Activated CD8-positive, alpha-beta memory T cell treated with anti-CD3 and anti-CD28 coated beads, Interleukin-2, amount 50 U/mL, for 24 hours (primary cell): ENCODE data around the gene HS2ST1.
"Not testable (repeated sequence)": the region's sequence is repeated elsewhere in the genome, so short reads cannot be mapped to it uniquely, and the experiment has no call there.

Experiments used
- DNase-seq: peaks from one replicate; pipeline ENCODE4 v3.0.0-alpha.2; 2020; ENCODE audit errors: extremely low read depth

The HS2ST1 gene

DNA sequence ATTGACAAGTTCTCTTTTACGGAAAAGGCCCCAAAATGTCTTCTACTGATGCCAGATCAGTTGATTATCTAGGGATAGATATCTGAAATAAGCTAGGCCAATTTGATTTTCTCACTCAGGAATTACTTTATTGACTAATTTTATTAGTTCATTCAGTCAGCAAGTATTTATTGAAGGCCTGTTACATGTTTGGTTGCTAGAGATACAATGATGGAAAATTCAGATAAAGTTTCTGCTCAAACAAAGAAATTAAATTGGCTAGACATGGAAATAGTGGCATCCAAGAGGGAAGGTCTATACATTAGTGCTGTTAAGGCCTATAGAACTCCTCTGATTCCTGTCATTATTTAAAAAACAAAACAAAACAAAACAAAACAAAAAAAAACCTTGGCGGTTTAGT is 56.5 kb downstream of the HS2ST1 start:
- DNase-seq = no peak

DNA sequence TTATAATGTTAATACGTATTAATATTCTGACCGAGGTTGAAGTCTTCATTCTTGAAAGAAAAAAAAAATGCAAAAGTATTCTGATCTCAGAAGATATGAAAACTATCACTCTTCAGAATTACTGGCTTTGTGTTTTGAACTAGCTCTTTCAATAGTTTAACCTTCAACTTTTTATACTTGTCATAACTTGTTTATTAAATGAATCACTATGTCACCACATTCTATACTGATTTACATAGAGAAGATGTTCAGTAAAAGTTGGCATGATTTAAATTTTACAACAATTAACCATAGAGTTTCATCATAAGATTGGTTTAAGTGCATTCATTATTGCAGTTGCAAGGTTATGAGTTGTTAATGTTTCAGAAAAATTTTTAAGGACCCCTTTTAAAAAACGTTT is 57.3 kb downstream of the HS2ST1 start:
- no peak for DNase-seq

DNA sequence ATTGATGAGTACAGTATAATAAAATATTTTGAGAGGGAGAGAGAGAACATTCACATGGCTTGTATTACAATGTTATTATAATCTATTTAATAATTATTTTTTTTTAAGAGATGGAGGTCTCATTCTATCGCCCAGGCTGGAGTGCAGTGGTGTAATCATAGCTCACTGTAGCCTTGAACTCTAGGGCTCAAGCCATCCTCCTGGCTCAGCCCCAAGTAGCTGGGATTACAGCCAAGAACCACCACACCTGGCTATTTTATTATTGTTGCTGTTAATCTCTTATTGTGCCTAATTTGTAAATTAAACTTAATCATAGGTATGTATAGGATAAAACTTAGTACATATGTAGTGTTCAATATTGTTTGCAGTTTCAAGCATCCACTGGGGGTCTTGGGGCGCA is 57.8 kb downstream of the HS2ST1 start:
- DNase-seq = no peak

DNA sequence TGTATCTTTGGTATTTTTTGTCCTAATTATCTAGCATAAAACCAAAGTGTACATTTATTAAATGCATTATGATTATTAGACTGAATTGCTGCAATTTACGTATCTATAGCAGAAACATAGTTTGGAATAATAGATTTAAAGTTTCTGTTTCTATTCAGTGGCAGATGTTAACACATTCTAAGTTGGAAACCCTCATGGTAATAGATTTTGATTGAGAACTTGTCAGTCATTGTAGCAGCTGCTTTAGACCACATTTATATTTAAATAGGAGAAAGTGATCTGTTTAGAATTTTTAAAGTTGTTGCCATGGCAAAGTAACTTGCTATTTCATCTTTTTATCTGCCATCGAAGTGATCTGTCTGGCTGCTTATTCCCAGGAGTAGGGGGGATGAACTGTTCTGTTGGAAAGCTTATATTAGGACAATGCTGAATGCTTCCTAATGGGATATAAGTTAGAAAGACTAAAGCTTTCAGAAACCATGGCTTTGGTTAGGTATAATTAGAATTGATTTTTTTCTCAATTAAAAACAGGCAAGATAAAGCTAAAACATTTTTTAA is 61.6 kb downstream of the HS2ST1 start:
- no peak for DNase-seq

DNA sequence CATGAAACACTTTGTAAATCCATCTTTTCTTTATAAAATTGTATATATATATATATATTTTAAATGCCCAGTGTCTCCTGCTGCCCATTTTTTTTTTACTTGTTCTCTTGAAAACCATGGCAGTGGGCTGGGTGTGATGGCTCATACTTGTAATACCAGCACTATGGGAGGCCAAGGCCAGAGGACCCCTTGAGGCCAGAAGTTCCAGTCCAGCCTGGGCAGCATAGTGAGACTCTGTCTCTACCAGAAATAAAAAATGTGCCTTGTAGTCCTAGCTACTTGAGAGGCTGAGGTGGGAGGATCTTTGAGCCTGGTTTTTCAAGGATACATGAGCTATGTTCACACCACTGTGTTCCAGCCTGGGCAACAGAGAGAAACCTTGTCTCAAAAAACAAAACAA is 62.2 kb downstream of the HS2ST1 start:
- DNase-seq = no peak

DNA sequence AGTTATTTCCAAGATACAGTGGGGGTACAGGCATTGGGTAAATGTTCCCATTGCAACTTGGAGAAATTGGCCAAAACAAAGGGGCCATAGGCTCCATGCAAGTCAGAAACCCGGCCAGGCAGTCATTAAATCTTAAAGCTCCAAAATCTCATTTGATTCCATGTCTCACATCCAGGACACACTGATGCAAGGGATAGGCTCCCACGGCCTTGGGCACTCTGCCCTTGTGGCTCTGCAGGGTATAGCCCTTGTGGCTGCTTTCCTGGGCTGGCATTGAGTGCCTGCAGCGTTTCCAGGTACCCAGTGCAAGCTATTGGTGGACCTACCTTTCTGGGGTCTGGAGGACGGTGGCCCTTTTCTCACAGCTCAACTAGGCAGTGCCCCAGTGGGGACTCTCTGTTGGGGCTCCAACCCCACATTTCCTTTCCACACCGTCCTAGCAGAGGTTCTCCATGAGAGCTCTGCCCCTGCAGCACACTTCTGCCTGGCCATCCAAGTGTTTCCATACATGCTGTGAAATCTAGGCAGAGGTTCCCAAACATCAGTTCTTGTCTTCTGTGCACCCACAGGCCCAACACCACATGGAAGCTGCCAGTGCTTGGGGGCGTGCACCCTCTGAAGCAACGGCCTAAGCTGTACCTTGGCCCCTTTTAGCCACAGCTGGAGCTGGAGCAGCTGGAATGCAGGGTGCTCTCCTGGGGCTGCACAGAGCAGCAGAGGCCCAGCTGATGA is 67.2 kb downstream of the HS2ST1 start:
- no peak for DNase-seq

DNA sequence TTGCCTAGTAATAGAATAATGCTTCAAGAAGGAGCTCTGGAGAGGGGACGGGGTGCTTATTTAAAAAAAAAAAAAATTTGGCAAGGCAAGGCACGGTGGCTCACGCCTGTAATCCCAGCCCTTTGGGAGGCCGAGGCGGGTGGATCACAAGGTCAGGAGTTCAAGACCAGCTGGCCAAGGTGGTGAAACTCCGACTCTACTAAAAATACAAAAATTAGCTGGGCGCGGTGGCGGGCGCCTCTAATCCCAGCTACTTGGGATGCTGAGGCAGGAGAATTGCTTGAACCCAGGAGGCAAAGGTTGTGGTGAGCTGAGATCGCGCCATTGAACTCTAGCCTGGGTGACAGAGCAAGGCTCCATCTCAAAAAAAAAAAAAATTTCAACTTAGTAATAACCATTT is 69.2 kb downstream of the HS2ST1 start:
- not testable (repeated sequence) for DNase-seq

DNA sequence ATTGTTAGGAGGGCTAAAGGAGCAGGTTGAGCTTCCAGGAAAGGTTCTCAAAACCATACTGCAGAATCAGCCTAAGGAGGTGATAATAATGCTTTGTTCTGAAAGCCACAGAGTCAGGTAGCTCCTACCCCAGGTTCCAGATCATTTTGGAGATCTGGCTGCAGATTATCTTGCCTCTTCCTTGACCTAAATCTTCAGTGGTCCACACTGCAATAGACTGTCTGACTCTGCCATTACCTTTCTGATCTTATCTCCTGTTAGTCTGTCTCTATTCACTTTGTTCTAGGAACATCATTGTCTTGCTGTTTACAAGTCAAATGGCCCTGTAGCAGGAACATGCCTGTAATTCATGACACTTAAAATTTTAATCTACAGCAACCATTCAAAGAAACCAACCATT is 73.0 kb downstream of the HS2ST1 start:
- DNase-seq = no peak

DNA sequence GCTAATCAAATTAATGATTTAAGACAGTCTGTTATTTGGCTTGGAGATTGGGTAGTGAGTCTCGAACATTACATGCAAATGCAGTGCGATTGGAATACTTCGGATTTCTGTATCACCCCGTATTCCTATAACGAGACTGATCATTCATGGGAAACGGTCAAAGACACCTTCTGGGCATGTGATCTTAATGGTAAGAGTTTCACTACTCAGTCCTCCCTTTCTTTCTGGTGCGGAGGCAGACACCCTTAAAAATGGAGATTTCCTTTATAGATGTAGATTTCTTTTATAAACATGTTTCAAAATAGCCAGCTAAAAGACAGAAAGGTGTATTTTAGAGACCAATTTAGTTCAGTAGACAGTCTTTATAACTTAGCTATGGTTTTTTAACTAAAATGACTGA is 74.4 kb downstream of the HS2ST1 start:
- no peak for DNase-seq

DNA sequence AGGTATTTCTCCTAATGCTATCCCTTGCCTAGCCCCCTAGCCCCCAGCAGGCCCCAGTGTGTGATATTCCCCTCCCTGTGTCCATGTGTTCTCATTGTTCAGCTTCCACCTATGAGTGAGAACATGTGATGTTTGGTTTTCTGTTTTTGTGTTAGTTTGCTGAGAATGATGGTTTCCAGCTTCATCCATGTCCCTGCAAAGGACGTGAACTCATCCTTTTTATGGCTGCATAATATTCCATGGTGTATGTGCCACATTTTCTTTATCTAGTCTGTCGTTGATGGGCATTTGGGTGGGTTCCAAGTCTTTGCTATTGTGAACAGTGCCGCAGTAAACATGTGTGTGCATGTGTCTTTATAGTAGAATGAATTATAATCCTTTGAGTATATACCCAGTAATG is 75.3 kb downstream of the HS2ST1 start:
- DNase-seq = not testable (repeated sequence)

DNA sequence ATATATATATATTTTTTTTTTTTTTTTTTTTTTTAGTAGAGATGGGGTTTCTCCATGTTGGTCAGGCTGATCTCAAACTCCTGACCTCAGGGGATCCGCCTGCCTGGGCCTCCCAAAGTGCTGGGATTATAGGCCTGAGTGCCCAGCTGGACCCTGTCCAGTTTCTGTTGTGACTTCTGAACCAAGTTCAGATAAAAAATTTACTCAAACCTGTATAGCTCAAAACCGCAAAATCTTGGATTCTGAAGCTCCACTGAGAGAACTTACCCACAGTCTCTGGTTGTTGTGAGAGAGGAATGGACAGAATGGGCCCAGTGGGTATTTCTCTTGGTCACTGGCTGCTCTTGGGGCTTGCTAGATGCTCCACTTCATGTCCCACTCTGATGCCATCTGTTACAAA is 76.4 kb downstream of the HS2ST1 start:
- DNase-seq = no peak

DNA sequence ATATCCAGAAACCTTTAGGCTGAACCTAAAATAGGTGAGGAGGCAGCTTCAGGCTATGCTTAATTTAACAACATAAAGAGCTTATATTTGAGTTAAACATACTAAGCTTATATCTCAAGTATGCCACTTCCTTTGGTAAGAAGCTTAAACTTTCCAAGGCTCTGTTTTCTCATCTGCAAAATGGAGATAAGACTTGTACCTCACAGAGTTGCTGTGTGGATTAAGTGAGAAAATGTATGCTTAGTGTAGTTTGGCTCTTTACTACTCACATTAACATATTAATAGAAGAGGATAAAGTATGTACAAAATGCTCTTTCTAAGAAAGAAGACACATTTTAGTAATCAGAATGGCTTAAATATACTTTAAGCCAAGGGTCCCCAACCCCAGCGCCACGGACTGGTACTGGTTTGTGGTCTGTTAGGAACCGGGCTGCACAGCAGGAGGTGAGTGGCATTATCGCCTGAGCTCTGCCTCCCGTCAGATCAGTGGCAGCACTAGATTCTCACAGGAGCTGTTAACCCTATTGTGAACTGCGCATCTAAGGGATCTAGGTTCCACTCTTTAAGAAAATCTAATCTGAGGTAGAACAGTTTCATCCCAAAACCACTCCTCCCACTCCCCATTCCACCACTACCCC is 77.2 kb downstream of the HS2ST1 start:
- DNase-seq = no peak

DNA sequence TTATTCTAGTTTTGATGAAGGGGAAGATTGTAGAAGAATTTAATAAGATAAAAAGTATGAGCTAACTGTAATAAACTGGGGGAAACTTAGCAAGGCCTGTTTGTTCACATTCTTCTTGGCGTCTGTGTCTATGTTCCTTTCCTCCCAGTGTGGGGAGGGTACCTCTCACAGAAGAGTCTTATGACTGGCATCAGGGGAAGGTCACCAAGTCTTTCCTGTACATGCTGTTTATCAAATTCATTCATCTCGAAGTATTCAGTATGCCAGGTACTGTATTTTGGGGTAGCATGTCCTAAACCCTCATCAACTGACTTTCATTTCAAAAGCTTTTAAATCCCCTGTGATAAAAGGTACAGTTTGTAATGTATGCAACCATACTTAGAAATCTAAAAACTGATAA is 78.4 kb downstream of the HS2ST1 start:
- DNase-seq = no peak

DNA sequence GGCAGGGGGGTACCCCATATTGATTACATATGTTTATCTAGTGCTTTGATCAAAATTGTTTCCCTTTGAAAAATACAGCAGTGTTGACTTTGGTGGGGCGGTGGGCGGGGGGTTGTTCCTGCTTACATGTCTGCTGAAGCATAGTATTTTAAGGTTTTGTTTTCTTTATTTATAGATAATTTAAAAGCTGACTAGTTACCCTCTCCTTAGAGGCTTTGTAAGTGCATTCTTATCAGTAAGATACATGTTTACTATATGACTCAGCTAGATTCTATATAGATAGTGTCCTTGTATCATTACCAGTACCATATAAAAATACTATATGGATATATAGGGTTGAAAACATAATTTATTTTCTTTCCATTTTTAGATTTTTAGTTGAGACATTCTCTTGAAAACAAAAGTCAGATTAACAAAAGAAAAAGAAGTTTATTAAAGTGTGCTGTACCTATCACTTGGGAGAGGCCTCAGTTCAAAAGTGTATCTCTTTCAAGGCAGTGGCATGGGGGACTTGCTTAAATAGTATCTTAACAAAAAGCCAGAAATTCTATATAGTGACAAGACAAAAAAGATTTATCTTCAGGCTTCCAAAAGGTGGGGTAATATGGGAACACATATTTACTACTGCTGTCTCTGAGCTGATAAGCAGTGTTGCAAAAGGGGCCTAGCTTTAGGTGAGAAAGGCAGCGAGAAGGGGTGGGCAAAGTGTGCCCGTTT is 79.0 kb downstream of the HS2ST1 start:
- no peak for DNase-seq

DNA sequence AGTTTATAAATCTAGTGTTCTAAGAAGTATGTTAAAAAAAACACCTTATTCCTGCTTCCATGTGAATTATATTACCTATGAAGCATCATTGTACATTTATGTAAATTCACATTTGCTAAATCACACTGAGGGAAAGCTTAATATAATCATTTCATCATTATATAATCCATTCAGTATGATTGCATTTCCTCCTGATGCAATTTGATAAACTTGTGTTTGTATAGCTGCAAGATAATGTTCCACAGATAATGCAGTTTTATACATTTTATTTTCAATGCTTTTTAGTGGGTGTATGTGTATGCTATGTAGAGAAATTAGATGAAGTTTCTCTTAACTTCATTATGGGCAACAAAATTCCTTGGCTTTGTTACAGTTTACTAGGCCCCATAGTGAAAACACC is 79.6 kb downstream of the HS2ST1 start:
- DNase-seq = no peak

DNA sequence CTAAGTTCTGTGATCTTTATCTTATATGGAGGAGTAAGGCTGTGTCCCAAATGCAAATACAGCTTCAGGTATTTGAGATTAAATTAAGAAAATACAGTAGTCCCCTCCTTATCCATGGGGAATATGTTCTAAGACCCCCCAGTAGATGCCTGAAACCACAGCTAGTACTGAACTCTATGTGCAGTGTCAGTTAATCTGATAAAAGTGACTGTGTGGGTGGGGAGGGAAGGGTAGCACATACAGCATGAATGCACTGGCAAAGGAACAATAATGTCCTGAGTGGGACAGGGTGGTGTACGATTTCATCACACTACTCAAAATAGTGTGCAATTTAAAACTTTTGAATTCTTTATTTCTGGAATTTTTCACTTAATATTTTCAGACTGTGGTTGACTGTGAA is 83.1 kb downstream of the HS2ST1 start:
- no peak for DNase-seq

DNA sequence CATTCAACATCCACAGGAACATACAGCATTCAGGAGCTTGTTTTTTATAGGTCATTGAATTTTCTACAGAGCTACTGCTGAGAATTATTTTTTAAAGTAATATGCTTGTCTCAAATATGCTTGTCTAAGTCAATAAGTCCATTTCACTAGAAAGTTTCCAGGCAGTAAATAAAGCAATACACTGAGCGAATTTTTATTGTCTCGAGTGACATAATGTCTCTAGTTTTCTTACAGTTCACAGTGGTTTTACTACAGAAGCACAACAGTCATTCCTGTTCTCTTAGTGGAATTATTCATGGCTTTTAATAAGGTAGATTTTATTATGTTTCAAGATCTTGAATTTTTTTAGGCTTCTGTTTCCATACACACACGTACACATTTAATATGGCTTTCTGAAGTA is 83.8 kb downstream of the HS2ST1 start:
- no peak for DNase-seq

DNA sequence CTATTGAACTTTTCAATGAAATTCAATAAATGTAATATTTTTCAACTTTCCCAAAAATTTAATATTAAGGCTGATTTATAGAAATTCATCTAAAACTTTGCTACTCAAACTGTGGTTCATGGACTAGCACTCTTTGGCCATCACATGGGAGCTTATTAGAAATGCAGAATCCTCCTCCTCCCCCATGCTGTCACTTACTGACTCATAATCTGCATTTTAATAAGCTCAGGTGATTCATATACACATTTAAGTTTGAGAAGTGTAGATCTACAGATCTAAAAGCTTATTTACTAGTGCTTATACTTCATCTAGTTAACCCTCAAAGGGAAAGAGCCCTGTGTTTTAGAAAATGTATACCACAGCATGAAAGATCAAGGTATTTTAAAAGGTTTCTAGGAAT is 84.3 kb downstream of the HS2ST1 start:
- no peak for DNase-seq

DNA sequence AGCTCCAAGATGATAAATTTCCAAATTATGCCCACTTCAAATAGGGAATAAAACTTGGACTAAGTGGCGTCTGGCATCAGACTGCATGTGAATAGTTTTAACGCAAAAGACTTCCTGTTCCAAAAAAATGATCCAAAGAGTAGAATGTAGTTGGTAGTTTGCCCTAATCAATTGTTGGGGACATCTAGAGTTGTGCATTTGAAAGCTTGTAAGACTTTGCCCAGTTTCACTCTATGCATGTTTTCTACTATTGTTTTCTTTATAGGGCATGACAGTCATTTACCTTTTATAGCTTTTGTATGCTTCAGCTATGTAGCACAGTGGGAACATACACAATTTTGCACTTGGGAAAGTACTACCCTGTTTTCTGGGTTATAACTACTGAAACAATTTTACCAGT is 86.0 kb downstream of the HS2ST1 start:
- DNase-seq = no peak

DNA sequence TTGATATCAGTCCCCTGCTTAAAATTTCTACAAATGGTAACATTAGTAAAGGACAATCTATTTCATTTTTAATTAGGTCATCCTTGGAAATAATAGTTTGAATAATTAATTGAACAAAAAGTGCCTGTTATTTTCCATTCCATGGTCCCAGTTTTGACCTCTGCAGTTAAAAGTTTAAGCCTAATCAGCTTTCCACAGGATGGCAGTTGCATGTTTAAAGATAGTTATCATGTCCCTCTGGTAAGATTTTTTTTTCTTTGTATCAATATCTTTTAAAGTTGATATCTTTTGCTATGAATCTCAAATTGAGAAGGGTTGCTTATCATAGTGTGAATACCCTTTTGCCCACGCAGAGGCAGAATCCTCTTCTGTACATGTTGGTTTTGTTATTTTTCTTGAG is 90.4 kb downstream of the HS2ST1 start:
- DNase-seq = no peak

DNA sequence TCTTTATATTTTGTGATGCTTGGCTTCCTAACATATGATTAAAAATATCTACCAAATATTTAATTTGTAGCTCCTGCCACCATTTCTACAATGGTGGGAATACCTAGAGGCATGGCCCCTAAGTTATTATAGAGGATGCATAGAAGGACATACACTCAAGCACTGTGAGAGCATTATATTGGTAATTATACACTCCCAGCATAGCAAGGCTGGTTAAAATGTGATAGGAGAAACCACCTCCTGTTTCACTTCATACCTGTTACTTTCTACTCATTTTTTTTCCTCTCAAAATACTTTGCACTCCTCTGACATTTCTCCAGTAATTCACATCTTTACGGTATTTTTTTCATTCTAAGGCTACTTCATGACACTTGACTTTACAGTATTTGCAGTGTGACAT is 92.9 kb downstream of the HS2ST1 start:
- no peak for DNase-seq

DNA sequence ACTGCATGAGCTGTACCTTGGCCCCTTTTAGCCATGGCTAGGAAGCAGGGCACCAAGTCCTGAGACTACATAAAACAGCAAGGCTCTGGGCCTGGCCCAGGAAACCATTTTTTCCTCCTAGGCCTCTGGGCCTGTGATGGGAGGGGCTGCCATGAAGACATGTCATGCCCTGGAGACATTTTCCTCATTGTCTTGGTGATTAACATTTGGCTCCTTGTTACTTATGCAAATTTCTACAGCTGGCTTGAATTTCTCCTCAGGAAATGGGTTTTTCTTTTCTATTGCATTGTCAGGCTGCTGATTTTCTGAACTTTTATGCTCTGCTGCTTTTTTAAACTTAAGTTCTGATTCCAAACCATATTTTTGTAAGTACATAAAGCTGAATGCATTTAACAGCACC is 99.0 kb downstream of the HS2ST1 start:
- not testable (repeated sequence) for DNase-seq
